GM12874 (cell line): ENCODE measurements around the gene SPATA9.

Source experiments
- TF ChIP-seq, protein P1 (sequence below): IDR thresholded peaks from 2 replicates; pipeline ENCODE4 v1.5.1; 2011; ENCODE audit warnings: low read depth, mild to moderate bottlenecking, control low read depth, low read length, moderate library complexity; ENCODE audit not compliant: insufficient read depth

Gene SPATA9

DNA sequence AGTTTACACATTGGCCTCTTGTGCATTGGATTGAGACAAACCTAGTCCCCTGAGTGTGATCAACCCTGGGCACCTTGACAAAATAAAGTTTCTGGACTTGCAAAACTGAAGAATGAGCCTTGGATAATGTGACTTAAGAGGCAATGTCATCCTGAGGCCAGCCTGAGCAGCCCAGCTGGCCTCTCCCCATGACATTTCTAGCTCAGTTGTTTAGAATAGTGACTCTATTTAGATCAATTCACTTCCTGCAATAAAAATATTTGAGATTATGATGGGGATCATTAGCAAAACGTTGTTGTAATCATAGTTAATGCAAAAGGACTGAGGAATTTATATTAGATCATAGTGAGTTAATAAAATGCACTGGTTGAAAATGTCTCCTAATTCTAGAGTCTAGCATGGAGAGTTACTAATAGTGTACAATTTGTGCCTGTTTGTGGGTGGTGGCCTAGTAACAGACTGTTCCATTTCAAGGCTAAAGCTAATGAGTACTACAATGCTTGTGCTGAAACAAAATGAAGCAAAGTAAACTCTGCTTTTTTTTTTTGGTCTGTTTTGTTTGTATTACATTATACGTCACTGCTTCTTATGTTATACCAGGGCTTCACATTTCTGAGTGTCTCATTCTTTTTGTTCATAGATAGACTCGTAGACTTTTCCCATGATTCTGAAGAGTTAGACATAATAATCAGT is 37.4 kb upstream of the SPATA9 start:
- TF ChIP-seq, protein P1, sequence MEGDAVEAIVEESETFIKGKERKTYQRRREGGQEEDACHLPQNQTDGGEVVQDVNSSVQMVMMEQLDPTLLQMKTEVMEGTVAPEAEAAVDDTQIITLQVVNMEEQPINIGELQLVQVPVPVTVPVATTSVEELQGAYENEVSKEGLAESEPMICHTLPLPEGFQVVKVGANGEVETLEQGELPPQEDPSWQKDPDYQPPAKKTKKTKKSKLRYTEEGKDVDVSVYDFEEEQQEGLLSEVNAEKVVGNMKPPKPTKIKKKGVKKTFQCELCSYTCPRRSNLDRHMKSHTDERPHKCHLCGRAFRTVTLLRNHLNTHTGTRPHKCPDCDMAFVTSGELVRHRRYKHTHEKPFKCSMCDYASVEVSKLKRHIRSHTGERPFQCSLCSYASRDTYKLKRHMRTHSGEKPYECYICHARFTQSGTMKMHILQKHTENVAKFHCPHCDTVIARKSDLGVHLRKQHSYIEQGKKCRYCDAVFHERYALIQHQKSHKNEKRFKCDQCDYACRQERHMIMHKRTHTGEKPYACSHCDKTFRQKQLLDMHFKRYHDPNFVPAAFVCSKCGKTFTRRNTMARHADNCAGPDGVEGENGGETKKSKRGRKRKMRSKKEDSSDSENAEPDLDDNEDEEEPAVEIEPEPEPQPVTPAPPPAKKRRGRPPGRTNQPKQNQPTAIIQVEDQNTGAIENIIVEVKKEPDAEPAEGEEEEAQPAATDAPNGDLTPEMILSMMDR, result no peak

DNA sequence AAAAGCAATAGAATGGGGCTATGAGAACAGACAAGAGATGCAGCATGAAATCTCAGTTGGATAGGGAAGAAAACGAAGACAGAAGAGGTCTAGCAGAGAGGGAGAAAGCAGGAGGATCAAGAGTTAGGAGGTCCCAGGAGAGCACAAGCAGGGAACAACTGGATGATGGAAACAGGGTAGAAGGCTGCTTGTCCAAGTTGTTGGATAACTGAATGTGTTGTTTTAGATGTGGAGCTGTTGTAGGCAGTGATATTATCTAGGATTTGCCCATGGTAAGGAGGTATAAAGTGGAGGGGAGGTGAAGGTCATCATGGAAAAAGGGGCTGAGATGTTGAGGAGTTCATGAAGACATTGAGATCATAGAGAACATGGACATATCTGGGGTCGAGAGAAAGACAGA is 35.9 kb upstream of the SPATA9 start:
- TF ChIP-seq, protein P1, result no peak

DNA sequence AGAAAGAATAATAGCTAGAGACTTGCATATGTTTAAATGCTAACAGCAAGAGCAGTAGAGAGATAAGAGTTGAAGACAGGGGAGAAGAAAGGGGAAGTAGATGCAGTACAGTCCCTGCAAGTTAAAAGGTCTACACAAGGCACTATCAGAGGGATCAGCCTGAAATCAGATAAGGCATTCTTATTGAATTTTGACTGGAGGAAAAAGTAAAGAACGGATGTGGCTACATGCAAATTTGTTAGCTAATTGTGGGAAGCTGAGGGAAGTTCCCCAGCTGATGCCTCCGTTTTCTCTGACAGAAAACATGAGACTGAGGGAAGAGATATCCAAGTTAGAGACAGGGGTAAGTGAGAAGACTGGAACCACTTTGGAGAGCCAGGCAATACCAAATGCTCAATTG is 35.4 kb upstream of the SPATA9 start:
- TF ChIP-seq, protein P1, result no peak

DNA sequence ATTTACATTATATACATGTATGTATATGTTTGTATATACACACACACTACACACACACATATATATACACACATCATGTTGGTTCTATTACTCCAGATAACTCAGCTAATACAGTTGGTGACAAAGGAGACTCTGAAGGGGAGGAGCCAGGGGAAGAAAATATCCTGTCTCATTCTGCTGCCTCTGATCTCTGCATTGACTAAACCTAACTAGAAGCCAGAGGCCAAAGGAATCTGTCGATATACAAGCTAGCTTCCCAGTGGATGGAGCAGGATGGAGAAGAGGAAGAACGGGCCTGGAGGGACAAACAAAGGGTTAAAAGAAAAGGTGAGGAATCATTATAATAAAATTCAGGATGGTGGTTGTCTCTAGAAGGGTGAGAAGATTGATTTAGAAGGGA is 34.6 kb upstream of the SPATA9 start:
- TF ChIP-seq, protein P1, result no peak

DNA sequence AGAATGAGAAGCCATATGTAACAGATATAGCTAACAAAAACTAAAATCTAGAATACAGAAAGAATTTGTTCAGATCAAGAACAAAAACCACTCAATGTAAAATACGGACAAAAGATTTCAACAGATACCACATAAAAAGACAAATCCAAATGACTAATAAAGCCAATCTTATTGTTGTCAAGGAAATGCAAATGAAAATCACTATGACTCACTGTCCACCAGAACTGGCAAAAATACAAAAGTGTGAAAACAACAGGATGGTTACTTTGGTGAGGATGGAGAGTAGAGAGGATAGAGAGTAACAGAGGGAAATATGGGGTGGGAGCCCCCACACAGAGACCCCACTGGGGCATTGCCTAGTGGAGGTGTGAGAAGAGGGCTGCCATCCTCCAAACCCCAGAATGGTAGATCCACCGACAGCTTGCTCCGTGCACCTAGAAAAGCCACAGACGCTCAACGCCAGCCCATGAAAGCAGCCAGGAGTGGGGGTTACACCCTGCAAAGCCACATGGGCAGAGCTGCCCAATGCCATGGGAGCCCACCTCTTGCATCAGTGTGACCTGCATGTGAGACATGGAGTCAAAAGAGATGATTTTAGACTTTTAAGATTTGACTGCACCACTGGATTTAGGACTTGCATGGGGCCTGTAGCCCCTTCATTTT is 33.1 kb upstream of the SPATA9 start:
- TF ChIP-seq, protein P1, result no peak

DNA sequence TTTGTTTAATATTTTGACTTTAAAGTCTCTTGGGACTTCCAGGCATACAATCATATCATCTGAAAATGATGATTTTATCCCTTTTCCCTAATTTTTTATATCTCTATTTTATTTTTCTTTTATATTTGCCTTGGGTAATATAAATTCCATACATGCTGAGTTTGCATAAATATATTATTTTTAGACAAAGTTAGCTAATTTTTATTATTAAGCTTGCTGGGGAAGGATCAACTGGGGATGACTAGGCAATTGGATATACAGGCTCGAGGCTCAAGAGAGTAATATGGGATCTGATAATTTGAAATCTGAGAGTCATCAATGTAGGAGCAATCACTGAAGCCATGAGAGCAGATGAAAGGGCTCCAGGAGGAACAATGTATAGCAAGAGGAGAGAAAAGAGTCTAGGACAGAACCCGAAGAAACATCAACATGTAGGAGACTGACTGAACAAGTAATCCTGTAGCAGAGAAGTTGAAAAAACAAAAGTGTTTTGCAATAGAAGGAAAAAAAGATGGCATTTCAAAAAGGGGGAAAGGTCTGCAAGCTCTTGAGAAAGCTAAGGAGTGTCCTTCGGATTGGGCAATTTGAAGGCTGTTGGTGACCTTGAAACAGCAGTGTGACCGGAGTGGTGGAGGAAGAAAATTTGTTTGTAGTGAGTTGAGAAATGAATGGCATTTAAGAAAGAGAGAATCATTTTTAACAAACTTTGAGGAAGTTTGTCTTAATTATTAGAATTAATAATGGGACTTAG is 31.3 kb upstream of the SPATA9 start:
- TF ChIP-seq, protein P1, result no peak

DNA sequence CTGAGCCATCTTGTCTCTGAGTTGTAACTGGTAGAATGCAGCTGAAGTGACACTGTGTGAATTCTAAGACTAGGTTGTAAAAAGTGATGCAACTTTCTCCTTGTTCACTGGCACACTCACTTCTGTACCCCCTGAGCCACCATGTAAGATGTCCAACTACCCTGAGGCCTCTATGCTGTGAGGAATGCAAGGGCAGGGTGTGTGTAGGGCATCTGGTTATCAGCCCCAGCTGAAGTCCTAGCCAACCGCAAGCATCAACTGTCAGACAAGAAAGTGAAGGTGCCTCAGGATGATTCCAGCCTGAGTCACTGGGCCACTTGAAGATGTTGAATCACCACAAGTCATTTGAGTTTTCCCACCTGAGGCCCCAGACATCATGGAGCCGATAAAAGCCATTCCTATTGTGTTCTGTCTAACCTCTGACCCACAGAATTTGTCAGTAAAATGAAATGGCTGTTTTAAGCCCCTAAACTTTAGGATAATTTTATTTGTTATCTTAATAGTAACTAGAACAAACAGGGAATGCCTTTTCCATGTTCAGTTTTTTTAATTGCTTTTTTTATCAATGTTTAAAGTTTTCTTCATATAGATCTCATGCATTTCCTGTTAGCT is 29.7 kb upstream of the SPATA9 start:
- TF ChIP-seq, protein P1, result no peak
